Cardiac septum (tissue), 1 donor: ENCODE measurements around the gene RAD51D. TPM values are rescaled to one million over a fixed set of nuclear protein-coding genes. Genes with fewer than 3 reads are reported as not detected.
"Not testable (repeated sequence)": the region's sequence is repeated elsewhere in the genome, so short reads cannot be mapped to it uniquely, and the experiment has no call there.

Experiments used
- DNase-seq: peaks from one replicate; pipeline ENCODE4 v3.0.0-alpha.2; 2020; ENCODE audit warnings: low spot score
- intact Hi-C: fragments of 100-400 bp; cut with DNase I; formaldehyde crosslinking; loops from one replicate; pipeline ENCODE4 v1.14.0; 2022
- long read RNA-seq: library from polyadenylated mRNA; unstranded; transcript quantifications from one replicate; pipeline ENCODE4 v2.0.0, GENCODE V29; 2021
- total RNA-seq: library from RNA; stranded (reverse); fragmentation: NEBNext Ultra II Directional; extraction: Animal tissue kit (Norgen Biotek cat#: 25700); gene quantifications from one replicate; pipeline ENCODE4 v1.2.1, GENCODE V29; 2021
- donor health status: DM: no; HTN: no; CAD: no.

Gene RAD51D
- total RNA-seq = 6.5 TPM
- long read RNA-seq, full-length matches to known transcripts = 9 of 11 reads
- long read RNA-seq, partial matches to known transcripts = 1 of 11 reads
- long read RNA-seq, other reads (novel, unspliced or antisense) = 1 of 11 reads

- intact Hi-C loops = loop anchor here (2.0 to 5.0 kb wide), 4 partner anchors 123 to 697 kb away; no protein-coding TSS in a partner anchor
- DNase-seq = peak; percentile 88
These were observed at the start of gene RAD51D for GRCh38 chr17:35119370-35120165. TSS of gene RAD51D (minus strand) at chr17:35119860. CDS start at chr17:35119613, 247 bp downstream.

- intact Hi-C loops = no loop called here
- no peak for DNase-seq
These were observed 48.0 kb upstream of the RAD51D start for GRCh38 chr17:35167666-35168065.

GRCh38 chr17:35167046-35167445, 47.4 kb upstream of the RAD51D start:
- intact Hi-C loops = no loop called here
- no peak for DNase-seq

DNA sequence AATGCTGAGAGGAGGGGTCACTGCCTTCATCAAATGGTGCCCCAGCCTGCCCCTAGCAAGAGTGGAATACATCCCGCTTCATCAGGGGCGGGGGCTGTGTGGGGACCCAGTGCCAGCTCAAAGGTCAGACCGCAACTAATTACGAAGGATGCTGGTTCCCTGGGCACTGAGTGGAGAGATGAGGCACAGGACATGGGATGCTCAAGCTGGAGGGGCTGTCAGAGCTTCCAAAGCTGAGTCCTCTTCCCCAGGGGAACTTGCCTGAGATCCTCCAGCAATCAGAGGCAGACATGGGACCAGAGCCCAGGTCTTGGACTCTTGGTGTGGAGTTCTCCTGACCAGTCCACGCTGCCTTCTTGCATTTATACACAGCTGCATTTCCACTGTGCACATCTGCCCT, 46.9 kb upstream of the RAD51D start:
- DNase-seq = no peak
- intact Hi-C loops = no loop called here

- intact Hi-C loops = no loop called here
- DNase-seq = no peak
These were observed 45.1 kb upstream of the RAD51D start for GRCh38 chr17:35164716-35165115.

GRCh38 chr17:35163886-35164285, 44.2 kb upstream of the RAD51D start:
- DNase-seq = no peak
- intact Hi-C loops = no loop called here

- intact Hi-C loops = no loop called here
- no peak for DNase-seq
These were observed 43.1 kb upstream of the RAD51D start for GRCh38 chr17:35162755-35163154.

DNA sequence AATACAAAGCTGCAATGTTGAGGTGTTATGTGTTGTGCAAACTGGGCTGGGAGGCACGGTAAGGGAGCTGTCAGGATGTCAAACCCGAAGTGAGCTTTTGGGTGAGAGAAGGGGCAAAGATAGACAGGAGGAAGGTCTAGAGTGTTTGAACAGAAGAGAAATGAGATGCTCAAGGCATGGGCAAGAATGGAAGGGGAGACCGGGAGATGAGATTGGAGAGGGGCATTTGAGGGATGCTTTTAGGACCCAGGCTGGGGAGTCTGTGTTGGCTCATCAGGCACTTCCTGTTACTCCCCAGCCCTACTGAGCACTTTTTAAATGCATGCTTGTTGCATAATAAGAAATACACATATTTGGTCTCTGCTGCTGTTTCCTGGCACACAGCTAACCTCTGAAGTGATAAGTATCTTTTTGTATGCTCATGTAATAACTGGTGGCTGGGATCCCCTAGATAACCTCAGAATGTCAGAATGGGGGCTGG, 41.7 kb upstream of the RAD51D start:
- intact Hi-C loops = no loop called here

DNA sequence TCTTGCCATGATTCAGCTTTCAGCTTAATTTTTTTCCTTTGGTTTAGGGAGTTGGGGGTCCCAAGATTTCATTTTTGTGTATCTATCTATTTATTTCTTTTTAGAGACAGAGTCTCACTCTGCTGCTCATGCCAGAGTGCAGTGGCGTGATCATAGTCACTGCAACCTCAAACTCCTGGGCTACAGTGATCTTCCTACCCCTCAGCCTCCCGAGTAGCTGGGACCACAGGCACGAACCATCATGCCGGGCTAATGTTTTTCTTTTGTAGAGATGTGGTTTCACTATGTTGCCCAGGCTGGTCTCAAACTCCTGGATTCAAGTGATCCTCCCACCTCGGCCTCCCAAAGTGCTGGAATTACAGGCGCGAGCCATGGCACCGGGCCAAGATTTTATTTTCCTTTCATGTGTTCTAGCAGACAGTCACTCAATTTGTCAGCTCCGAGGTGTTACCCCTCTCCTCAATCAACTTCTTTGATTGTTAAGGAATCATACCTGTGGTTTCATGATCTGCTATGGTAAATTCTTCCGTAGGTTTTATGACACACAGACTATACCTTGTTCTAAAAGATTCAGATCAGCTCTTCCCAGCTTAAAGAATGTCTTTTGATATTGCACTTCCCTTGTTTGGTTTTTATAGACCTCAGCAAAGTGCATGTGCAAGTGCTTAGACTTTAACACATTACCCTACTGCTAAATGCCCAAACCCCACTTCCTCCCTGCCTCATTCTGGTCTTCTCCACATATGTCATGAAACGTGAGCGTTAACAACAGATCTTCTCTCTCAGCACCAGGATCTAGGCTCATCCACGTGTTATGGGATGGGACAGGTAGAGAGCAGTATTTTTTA, 40.9 kb upstream of the RAD51D start:
- DNase-seq = peak; percentile 39
- intact Hi-C loops = no loop called here

More for the DNA sequence above, 41.7 kb upstream of the RAD51D start:
- no peak for DNase-seq

DNA sequence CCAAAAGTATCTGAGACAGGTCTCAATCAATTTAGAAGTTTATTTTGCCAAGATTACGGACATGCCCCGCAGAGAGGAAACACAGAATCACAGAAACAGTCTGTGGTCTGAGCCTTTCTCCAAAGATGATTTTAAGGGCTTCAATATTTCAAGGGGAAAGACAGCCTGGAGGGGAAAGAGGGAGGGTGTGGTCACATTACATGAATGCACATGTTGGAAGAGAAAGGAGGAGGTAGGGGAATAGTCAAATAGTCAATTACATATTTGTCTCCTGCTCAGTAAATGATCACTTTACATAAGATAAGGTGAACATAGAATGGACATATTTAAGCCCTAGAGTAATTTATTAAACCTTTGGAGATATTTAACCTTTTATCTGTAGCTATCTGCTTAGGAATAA, 40.3 kb upstream of the RAD51D start:
- intact Hi-C loops = no loop called here
- DNase-seq = no peak

DNA sequence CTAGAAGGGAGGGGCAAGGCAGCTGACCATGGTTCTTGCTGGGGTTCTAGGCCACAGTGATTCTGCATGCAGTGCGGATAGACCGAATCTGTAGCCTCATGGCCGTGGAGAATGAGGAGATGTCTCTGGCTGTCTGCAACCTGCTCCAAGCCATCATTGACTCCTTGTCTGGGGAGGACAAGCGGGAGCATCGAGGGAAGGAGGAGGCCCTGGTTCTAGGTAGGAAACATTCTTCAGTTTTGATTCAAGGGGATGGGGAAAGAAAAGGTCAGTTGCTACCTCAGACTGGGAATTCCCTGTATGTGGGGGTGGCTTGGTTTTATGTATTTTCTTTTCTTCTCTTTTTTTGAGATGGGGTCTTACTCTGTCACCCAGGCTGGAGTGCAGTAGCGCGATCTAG, 35.6 kb upstream of the RAD51D start:
- intact Hi-C loops = no loop called here

DNA sequence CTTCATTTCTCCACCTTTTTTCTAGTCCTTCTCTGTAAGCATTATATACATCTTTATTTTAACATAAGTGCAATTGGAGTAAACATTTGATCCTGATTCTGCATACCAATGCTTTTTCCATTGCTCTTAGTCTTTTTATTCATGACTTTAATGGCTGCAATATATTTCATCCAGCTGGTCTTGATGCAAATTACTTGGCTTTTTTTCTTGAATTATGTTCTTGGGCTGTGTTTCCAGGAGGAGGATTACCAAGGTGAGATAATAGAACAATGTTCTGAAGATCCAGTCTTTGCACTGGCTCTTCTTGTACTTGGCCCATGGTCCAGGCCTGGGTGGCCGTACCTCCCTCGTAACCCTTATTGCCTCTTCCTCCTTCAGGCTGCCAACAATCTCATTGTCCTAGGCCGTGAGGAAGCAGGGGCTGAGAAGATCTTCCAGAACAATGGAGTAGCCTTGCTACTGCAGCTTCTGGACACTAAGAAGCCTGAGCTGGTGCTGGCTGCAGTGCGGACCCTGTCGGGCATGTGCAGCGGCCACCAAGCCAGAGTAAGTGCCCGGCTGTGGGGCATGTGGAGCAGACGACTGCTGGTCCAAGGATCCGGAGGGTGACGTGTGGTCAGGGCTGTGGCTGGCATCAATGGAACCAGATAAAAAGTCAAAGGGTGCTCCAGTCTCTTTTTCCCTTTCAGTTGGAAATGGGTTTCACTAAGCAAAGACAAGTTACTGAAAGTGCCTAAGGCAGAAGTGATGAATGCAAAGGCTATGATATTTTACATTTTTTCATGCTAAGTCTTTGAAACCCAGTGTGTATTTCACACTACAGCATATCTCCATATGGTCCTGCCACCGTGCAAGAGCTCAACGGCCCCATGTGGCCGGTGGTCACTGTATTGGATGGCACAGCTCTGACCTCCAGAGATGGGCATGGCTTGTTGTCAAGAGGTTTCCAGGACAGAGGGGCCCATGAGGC, 34.8 kb upstream of the RAD51D start:
- intact Hi-C loops = no loop called here
- DNase-seq = peak; percentile 74

More for the DNA sequence above, 35.6 kb upstream of the RAD51D start:
- DNase-seq = no peak

- no peak for DNase-seq
- intact Hi-C loops = no loop called here
These were observed 32.9 kb upstream of the RAD51D start for GRCh38 chr17:35152421-35153140.

GRCh38 chr17:35151080-35151479, 31.4 kb upstream of the RAD51D start:
- intact Hi-C loops, DNase-seq: not testable (repeated sequence)

- intact Hi-C loops = no loop called here
- no peak for DNase-seq
These were observed 30.3 kb upstream of the RAD51D start for GRCh38 chr17:35149941-35150340.

DNA sequence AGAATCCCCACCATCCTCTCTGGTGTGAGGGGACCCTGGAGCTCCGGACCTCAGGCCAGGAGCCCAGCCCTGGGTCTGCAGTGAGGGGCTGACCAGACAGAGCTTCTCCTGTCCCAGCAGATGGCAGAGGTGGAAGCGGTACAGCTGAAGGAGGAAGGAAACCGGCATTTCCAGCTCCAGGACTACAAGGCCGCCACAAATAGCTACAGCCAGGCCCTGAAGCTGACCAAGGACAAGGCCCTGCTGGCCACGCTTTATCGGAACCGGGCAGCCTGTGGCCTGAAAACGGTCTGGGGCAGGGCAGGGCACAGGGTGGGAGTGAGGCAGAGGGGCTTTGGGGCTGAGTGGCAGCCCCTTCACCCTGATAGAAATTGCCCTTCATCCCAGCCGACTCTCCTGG, 28.5 kb upstream of the RAD51D start:
- intact Hi-C loops = no loop called here
- DNase-seq = no peak

DNA sequence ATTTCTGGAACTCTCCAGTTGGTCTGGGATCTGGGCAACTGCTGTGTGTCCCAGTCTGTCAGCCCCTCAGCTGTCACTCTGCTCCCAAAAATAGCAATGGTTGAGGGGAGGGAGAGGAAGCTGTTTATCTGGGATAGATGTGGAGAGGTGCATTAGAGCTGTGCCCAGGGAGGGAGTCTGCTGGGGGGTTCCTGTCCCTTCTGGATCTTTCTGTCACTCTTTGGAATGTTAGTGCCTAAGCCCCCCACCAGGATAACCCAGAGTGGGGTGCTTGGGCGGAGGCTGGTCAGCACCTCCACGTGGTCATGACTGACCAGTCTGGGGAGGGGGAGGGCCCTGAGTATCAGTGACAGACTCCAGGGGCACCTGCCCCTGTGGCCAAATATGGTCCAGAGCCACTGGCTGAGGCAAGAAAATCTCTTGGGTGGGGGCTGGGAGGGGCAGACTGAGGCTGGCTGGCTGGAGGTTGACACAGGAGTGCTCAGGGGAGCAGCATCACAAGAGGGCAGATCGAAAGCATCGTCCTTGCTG, 27.8 kb upstream of the RAD51D start, which contains the start of gene UNC45B:
Gene UNC45B, plus strand, starts transcription at position 443 of the 531 bp plus-strand sequence. CDS start 447 bp downstream, outside the sequence.
- intact Hi-C loops = no loop called here
- DNase-seq = peak; percentile 87

- intact Hi-C loops = no loop called here
- DNase-seq = no peak
These were observed 26.7 kb upstream of the RAD51D start for GRCh38 chr17:35146214-35146833.
